Astrocyte (in vitro differentiated cells and primary cell): ENCODE data around the gene HSD17B8.

Experiments
- CTCF ChIP-seq: IDR thresholded peaks from 2 replicates; pipeline ENCODE4 v1.5.1; 2011; ENCODE audit warnings: low read depth, mild to moderate bottlenecking, inconsistent platforms, low read length, moderate library complexity; ENCODE audit not compliant: insufficient read depth
- EZH2 ChIP-seq: IDR thresholded peaks from 2 replicates; pipeline ENCODE4 v1.6.1; 2012; ENCODE audit warnings: mild to moderate bottlenecking, low read length, inconsistent platforms; ENCODE audit not compliant: insufficient read depth

- TF ChIP-seq CTCF (no peak), EZH2 (no peak)
Observed at GRCh38 chr6:33206027-33206863, 1.8 kb downstream of the HSD17B8 start.
